Keratinocyte (primary cell): ENCODE measurements around the gene BRCA1.

ENCODE experiments used
- CTCF ChIP-seq, 3 experiments: IDR thresholded peaks in 1 of 3; conservative IDR thresholded peaks in 1 of 3; optimal IDR thresholded peaks in 1 of 3; 2 replicates in 2 of 3; 3 replicates in 1 of 3; pipeline versions ENCODE3 to v1.5.1; 2011; ENCODE audit warnings: low read length in 3 of 3, mild to moderate bottlenecking in 3 of 3, moderate library complexity in 2 of 3, control low read depth in 1 of 3, inconsistent platforms in 1 of 3; ENCODE audit not compliant: insufficient read depth in 2 of 3; ENCODE audit errors: extremely low read depth in 1 of 3
- EZH2 ChIP-seq: IDR thresholded peaks from one replicate; pipeline ENCODE4 v1.6.1; 2012; ENCODE audit warnings: inconsistent platforms, mild to moderate bottlenecking, low read length, moderate library complexity

GRCh38 chr17:43028221-43028861 is 96.8 kb downstream of the BRCA1 start:
- no peak for TF ChIP-seq CTCF (optimal IDR thresholded peaks at IDR 0.05 in 1 of 3, IDR thresholded peaks at IDR 0.05 in 1 of 3, conservative IDR thresholded peaks at IDR 0.05 in 1 of 3; ENCODE audit: extremely low read depth in 1 of 3, insufficient read depth in 2 of 3, low read length in 3 of 3)
- TF ChIP-seq EZH2 = no peak
